HepG2 (cell line): ENCODE measurements around the gene GPC6. TPM values are rescaled to one million over a fixed set of nuclear protein-coding genes. Genes with fewer than 3 reads are reported as not detected.

ENCODE experiments used
- BCL6 ChIP-seq: IDR thresholded peaks from 2 replicates; pipeline ENCODE4 v1.6.1; 2016; ENCODE audit warnings: missing genetic modification reagents, missing compliant biosample characterization
- BRCA1 ChIP-seq: sonication (generic); formaldehyde crosslinking; IDR thresholded peaks from 2 replicates; pipeline ENCODE4 v1.4.0; 2020; ENCODE audit warnings: missing genetic modification reagents
- FOXM1 ChIP-seq: sonication (generic); formaldehyde crosslinking; IDR thresholded peaks from 2 replicates; pipeline ENCODE4 v1.5.0; 2020; ENCODE audit warnings: missing genetic modification reagents
- KDM1A ChIP-seq: IDR thresholded peaks from 2 replicates; pipeline ENCODE4 v1.6.1; 2016; ENCODE audit warnings: missing compliant biosample characterization
- SNAPC2 ChIP-seq: sonication (generic); formaldehyde crosslinking; IDR thresholded peaks from 2 replicates; pipeline ENCODE4 v1.8.1; 2022; ENCODE audit warnings: mild to moderate bottlenecking, missing genetic modification reagents
- TOE1 ChIP-seq: sonication (generic); formaldehyde crosslinking; IDR thresholded peaks from 2 replicates; pipeline ENCODE4 v1.4.0; 2020; ENCODE audit warnings: mild to moderate bottlenecking, missing genetic modification reagents
- ZNF205 ChIP-seq: IDR thresholded peaks from 2 replicates; pipeline ENCODE4 v1.6.1; 2018; ENCODE audit warnings: missing biosample characterization, missing genetic modification reagents
- ZNF331 ChIP-seq: sonication (generic); formaldehyde crosslinking; IDR thresholded peaks from 2 replicates; pipeline ENCODE4 v1.4.0; 2020; ENCODE audit warnings: missing genetic modification reagents
- ZNF598 ChIP-seq: sonication (generic); formaldehyde crosslinking; IDR thresholded peaks from 2 replicates; pipeline ENCODE4 v1.5.1; 2020; ENCODE audit warnings: mild to moderate bottlenecking, missing genetic modification reagents, borderline replicate concordance
- ZNF850 ChIP-seq: sonication (generic); formaldehyde crosslinking; conservative IDR thresholded peaks from 2 replicates; pipeline ENCODE4 v1.9.0; 2021; ENCODE audit warnings: mild to moderate bottlenecking, missing genetic modification reagents
- polyA plus RNA-seq, 8 experiments: library from polyadenylated mRNA; depleted of rRNA in 3 of 8; stranded (reverse) in 7 of 8; unstranded in 1 of 8; fragments of >200 nt; fragmentation: Illumina TruSeq in 4 of 8; extraction: Trizol in 4 of 8; gene quantifications; 2 replicates each; pipeline versions ENCODE4 v1.2.1 to v1.2.3, GENCODE V29; 2011 to 2016; ENCODE audit warnings: low read depth in 4 of 8, missing spikeins in 1 of 8, mixed read lengths in 1 of 8; ENCODE audit not compliant: insufficient read depth in 1 of 8
- total RNA-seq, 5 experiments: library from RNA; depleted of rRNA; stranded (reverse); fragments of >200 nt; fragmentation: Illumina TruSeq; extraction: Trizol; gene quantifications; 2 replicates each; pipeline ENCODE4 v1.2.3, GENCODE V29; 2016; ENCODE audit warnings: low read depth in 1 of 5
- TF ChIP-seq, protein P1 (sequence below): sonication (generic); formaldehyde crosslinking; IDR thresholded peaks from 2 replicates; pipeline ENCODE4 v1.4.0; 2020; ENCODE audit warnings: missing genetic modification reagents
- TF ChIP-seq, protein P2 (sequence below): fragments of 450-650 bp; IDR thresholded peaks from 2 replicates; pipeline ENCODE4 v1.6.1; 2017; ENCODE audit warnings: mild to moderate bottlenecking
- TF ChIP-seq, protein P3 (sequence below): sonication (generic); formaldehyde crosslinking; IDR thresholded peaks from 2 replicates; pipeline ENCODE4 v1.5.1; 2020; ENCODE audit warnings: missing genetic modification reagents, mild to moderate bottlenecking, borderline replicate concordance

GPC6 gene
- total and polyA plus RNA-seq, 2 of the 13 experiments (the other 11 are each of a cell fraction or from before 2014, with no cell fraction given), result 24.5 to 33.9 TPM

- TF ChIP-seq, protein P1, sequence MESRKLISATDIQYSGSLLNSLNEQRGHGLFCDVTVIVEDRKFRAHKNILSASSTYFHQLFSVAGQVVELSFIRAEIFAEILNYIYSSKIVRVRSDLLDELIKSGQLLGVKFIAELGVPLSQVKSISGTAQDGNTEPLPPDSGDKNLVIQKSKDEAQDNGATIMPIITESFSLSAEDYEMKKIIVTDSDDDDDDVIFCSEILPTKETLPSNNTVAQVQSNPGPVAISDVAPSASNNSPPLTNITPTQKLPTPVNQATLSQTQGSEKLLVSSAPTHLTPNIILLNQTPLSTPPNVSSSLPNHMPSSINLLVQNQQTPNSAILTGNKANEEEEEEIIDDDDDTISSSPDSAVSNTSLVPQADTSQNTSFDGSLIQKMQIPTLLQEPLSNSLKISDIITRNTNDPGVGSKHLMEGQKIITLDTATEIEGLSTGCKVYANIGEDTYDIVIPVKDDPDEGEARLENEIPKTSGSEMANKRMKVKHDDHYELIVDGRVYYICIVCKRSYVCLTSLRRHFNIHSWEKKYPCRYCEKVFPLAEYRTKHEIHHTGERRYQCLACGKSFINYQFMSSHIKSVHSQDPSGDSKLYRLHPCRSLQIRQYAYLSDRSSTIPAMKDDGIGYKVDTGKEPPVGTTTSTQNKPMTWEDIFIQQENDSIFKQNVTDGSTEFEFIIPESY (CRISPR knock-in tag), result no peak
- TF ChIP-seq ZNF205 (CRISPR knock-in tag) (peak; percentile 85), SNAPC2 (CRISPR knock-in tag) (no peak), BCL6 (CRISPR knock-in tag) (no peak), ZNF850 (CRISPR knock-in tag) (no peak), FOXM1 (no peak), ZNF598 (CRISPR knock-in tag) (no peak), ZNF331 (no peak), BRCA1 (CRISPR knock-in tag) (no peak), TOE1 (no peak), KDM1A (no peak)
- TF ChIP-seq, protein P2, sequence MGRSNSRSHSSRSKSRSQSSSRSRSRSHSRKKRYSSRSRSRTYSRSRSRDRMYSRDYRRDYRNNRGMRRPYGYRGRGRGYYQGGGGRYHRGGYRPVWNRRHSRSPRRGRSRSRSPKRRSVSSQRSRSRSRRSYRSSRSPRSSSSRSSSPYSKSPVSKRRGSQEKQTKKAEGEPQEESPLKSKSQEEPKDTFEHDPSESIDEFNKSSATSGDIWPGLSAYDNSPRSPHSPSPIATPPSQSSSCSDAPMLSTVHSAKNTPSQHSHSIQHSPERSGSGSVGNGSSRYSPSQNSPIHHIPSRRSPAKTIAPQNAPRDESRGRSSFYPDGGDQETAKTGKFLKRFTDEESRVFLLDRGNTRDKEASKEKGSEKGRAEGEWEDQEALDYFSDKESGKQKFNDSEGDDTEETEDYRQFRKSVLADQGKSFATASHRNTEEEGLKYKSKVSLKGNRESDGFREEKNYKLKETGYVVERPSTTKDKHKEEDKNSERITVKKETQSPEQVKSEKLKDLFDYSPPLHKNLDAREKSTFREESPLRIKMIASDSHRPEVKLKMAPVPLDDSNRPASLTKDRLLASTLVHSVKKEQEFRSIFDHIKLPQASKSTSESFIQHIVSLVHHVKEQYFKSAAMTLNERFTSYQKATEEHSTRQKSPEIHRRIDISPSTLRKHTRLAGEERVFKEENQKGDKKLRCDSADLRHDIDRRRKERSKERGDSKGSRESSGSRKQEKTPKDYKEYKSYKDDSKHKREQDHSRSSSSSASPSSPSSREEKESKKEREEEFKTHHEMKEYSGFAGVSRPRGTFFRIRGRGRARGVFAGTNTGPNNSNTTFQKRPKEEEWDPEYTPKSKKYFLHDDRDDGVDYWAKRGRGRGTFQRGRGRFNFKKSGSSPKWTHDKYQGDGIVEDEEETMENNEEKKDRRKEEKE, result no peak
- TF ChIP-seq, protein P3, sequence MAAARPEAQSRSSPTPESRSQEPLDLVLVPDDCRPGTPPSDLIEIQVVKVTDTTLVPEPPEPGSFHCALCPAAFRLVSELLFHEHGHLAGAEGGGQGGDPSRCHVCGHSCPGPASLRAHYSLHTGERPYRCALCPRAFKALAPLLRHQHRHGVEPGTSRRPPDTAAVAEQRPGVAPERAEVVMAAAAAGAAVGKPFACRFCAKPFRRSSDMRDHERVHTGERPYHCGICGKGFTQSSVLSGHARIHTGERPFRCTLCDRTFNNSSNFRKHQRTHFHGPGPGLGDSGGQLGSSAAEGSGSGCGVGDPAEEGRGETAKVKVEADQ, result no peak
Measured at GRCh38 chr13:94181461-94182107, 955.0 kb downstream of the GPC6 start (continued).
